ENCODE results near the gene ATP6V0C. TPM values are rescaled to one million over a fixed set of nuclear protein-coding genes. Genes with fewer than 3 reads are reported as not detected.
A peak's percentile ranks its signal among the peaks of the same experiment; 100 is the strongest.

The ATP6V0C gene
- total and polyA plus RNA-seq, 2 of the 13 experiments (the other 11 are each of a cell fraction or from before 2014, with no cell fraction given) = 10.4 to 20.1 TPM

DNA sequence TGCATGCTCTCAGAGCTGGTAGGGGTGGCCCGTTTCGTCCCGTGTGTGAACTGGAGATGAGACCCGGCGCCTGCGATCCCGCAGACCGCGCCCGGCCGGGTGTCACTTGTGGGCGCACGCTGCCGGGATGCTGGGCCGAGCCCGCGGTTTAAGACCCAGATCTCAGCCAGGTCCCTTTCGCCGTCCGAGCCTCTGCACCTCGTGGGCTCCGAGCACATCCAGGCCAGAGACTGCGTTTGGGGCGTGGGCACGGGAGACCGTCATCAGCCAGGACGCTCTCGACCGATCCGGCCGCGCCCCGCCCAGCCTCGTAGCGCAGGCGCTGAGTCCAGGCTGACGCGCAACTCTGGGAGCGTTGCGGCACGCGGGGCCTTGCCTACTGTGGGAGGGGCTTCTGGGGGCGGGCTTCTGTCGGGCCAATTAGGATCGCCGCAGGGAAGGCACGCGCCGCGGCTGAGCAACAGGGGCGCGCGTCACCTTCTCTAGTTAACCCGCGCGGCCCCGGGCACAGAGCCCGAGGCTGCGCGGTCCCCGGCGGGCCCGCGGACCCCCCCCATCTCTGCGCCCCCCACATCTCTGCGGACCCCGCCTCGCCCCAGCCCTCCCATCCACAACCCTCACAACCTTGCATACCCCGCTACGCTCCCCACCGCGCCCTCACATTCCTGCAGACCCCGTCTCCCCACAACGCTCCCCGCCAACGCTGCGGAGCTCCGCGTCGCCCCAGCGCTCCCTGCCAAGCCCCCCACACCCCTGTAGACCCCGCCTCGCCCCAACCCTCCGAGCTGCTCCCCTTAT, 18.1 kb downstream of the ATP6V0C start (continued):
- TF ChIP-seq ZNF790 (CRISPR knock-in tag; IDR thresholded peaks at IDR 0.05; ENCODE audit: borderline replicate concordance) (peak; percentile 75; the same call in 1 of the 2 replicates), ZNF878 (CRISPR knock-in tag; IDR thresholded peaks at IDR 0.05) (peak; percentile 64; the same call in 1 of the 2 replicates), ZFAT (CRISPR knock-in tag; conservative IDR thresholded peaks at IDR 0.05) (no peak), KLF12 (CRISPR knock-in tag; IDR thresholded peaks at IDR 0.05; ENCODE audit: borderline replicate concordance) (peak; percentile 84; the same call in 1 of the 2 replicates), KDM2A (CRISPR knock-in tag; IDR thresholded peaks at IDR 0.05; ENCODE audit: borderline replicate concordance, low read depth) (peak; percentile 100), HNRNPH1 (optimal IDR thresholded peaks at IDR 0.05; ENCODE audit: low read depth, low read length) (peak; percentile 64), SOX6 (IDR thresholded peaks at IDR 0.05) (no peak), SOX6 (CRISPR knock-in tag; IDR thresholded peaks at IDR 0.05) (peak; percentile 80), RARG (CRISPR knock-in tag; IDR thresholded peaks at IDR 0.05; ENCODE audit: low read depth) (no peak), PPARG (CRISPR knock-in tag; conservative IDR thresholded peaks at IDR 0.05) (no peak), KDM1A (CRISPR knock-in tag; IDR thresholded peaks at IDR 0.05) (no peak), SNAPC2 (CRISPR knock-in tag; IDR thresholded peaks at IDR 0.05) (no peak), ZNF33B (CRISPR knock-in tag; IDR thresholded peaks at IDR 0.05) (peak; percentile 85), ZNF703 (CRISPR knock-in tag; IDR thresholded peaks at IDR 0.05; ENCODE audit: borderline replicate concordance) (no peak), ZKSCAN5 (CRISPR knock-in tag; IDR thresholded peaks at IDR 0.05) (no peak), ZNF337 (CRISPR knock-in tag; IDR thresholded peaks at IDR 0.05; ENCODE audit: borderline replicate concordance, low read depth) (0 out of 2 replicates have a peak, but pooled peaks have one; percentile 63), PAF1 (CRISPR knock-in tag; IDR thresholded peaks at IDR 0.05) (peak; percentile 74; the same call in 1 of the 2 replicates), CBFB (CRISPR knock-in tag; IDR thresholded peaks at IDR 0.05) (peak; percentile 56), KMT2A (CRISPR knock-in tag; IDR thresholded peaks at IDR 0.05) (peak; percentile 73), ZNF720 (CRISPR knock-in tag; IDR thresholded peaks at IDR 0.05) (no peak)
- TF ChIP-seq, protein P1, sequence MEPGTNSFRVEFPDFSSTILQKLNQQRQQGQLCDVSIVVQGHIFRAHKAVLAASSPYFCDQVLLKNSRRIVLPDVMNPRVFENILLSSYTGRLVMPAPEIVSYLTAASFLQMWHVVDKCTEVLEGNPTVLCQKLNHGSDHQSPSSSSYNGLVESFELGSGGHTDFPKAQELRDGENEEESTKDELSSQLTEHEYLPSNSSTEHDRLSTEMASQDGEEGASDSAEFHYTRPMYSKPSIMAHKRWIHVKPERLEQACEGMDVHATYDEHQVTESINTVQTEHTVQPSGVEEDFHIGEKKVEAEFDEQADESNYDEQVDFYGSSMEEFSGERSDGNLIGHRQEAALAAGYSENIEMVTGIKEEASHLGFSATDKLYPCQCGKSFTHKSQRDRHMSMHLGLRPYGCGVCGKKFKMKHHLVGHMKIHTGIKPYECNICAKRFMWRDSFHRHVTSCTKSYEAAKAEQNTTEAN (CRISPR knock-in tag; conservative IDR thresholded peaks at IDR 0.05) = 0 out of 2 replicates have a peak, but pooled peaks have one; percentile 22
- TF ChIP-seq, protein P2, sequence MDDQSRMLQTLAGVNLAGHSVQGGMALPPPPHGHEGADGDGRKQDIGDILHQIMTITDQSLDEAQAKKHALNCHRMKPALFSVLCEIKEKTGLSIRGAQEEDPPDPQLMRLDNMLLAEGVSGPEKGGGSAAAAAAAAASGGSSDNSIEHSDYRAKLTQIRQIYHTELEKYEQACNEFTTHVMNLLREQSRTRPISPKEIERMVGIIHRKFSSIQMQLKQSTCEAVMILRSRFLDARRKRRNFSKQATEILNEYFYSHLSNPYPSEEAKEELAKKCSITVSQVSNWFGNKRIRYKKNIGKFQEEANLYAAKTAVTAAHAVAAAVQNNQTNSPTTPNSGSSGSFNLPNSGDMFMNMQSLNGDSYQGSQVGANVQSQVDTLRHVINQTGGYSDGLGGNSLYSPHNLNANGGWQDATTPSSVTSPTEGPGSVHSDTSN (CRISPR knock-in tag; IDR thresholded peaks at IDR 0.05; ENCODE audit: borderline replicate concordance) = no peak
- TF ChIP-seq, protein P3, sequence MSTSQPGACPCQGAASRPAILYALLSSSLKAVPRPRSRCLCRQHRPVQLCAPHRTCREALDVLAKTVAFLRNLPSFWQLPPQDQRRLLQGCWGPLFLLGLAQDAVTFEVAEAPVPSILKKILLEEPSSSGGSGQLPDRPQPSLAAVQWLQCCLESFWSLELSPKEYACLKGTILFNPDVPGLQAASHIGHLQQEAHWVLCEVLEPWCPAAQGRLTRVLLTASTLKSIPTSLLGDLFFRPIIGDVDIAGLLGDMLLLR (CRISPR knock-in tag; IDR thresholded peaks at IDR 0.05) = peak; percentile 81; the same call in 1 of the 2 replicates
- TF ChIP-seq, protein P4, sequence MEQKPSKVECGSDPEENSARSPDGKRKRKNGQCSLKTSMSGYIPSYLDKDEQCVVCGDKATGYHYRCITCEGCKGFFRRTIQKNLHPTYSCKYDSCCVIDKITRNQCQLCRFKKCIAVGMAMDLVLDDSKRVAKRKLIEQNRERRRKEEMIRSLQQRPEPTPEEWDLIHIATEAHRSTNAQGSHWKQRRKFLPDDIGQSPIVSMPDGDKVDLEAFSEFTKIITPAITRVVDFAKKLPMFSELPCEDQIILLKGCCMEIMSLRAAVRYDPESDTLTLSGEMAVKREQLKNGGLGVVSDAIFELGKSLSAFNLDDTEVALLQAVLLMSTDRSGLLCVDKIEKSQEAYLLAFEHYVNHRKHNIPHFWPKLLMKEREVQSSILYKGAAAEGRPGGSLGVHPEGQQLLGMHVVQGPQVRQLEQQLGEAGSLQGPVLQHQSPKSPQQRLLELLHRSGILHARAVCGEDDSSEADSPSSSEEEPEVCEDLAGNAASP (CRISPR knock-in tag; IDR thresholded peaks at IDR 0.05; ENCODE audit: borderline replicate concordance) = no peak
- TF ChIP-seq, protein P5, sequence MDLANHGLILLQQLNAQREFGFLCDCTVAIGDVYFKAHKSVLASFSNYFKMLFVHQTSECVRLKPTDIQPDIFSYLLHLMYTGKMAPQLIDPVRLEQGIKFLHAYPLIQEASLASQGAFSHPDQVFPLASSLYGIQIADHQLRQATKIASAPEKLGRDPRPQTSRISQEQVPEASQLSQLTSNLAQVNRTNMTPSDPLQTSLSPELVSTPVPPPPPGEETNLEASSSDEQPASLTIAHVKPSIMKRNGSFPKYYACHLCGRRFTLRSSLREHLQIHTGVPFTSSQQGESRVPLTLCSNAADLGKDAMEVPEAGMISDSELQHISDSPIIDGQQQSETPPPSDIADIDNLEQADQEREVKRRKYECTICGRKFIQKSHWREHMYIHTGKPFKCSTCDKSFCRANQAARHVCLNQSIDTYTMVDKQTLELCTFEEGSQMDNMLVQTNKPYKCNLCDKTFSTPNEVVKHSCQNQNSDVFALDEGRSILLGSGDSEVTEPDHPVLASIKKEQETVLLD (CRISPR knock-in tag; IDR thresholded peaks at IDR 0.05; ENCODE audit: low read depth) = no peak
